Stimulated activated CD8-positive, alpha-beta memory T cell treated with anti-CD3 and anti-CD28 coated beads, Interleukin-15, amount 100 ng/mL, for 24 hours (primary cell): Measurements from ENCODE around the gene KLHDC7A.
"Not testable (repeated sequence)": the region's sequence is repeated elsewhere in the genome, so short reads cannot be mapped to it uniquely, and the experiment has no call there.

Experiments
- DNase-seq: peaks from one replicate; pipeline ENCODE4 v3.0.0-alpha.2; 2020; ENCODE audit warnings: low read depth

KLHDC7A gene

GRCh38 chr1:18480315-18481189, at the start of gene KLHDC7A:
KLHDC7A (plus strand) TSS chr1:18480930; CDS start chr1:18480982, 52 bp downstream.
- no peak for DNase-seq

DNA sequence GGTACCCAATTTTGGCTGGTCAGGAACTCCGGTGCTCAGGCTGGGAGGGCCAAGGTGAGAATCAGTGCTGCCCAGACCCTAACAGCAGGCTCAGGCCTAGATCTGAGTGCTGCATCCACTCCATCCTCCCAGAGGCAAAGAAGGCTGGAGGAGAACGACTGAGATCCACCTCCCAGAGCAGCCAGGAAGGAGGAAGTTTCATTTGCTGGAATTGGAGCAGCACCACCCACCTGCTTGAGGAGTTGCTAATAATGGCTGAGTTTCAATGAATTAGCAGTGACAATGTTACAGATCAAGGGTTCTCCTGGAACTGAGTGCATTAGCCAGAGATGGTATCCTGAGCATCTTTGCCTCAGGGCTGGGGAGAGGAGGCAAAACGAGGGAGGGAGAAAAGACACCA, 46.7 kb upstream of the KLHDC7A start:
- no peak for DNase-seq

DNA sequence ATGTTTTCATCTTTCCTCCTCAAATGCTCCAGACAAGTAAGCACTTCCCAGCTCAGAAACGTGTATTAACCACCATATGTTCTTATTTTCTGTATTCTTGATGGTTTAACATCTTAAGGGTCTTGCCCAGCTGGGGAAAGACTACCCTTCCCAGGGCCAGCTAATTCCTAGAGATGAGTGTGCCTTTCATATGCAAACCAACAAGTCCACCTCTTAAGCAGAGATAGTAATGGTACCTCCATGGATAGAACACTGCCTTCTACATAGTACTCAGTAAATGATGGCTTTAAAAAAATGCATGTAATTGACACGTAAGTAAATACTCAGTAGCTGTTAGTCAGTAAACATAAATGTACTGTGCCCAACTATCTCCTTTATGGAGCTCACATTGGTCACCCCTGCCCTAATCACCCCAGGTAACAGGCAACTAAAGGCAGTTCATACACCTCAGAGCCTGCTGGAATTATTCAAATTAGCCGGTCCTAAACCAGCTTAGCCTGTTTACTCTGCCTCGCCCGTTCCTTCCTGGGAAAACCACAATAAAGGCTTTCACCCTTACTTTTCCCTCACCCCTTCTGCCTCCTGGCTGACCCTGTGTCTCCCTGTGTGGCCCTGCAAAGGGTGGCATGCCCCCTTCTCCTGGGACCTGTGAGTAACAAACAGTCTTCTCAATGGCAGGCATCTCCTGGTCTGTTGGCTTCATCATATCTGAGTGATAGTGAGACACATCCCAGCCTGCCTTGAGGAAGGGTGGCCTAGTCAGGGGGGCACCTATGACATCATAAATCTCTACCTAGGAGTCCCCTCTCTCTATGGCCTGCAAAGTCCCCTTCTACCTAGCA, 40.1 kb upstream of the KLHDC7A start:
- no peak for DNase-seq

- no peak for DNase-seq
Measured at GRCh38 chr1:18443587-18444520, 36.9 kb upstream of the KLHDC7A start.

- DNase-seq = no peak
Measured at GRCh38 chr1:18444563-18444962, 36.2 kb upstream of the KLHDC7A start.

GRCh38 chr1:18446751-18447150, 34.0 kb upstream of the KLHDC7A start:
- DNase-seq = no peak

GRCh38 chr1:18447509-18448220, 33.1 kb upstream of the KLHDC7A start:
- DNase-seq = no peak

DNA sequence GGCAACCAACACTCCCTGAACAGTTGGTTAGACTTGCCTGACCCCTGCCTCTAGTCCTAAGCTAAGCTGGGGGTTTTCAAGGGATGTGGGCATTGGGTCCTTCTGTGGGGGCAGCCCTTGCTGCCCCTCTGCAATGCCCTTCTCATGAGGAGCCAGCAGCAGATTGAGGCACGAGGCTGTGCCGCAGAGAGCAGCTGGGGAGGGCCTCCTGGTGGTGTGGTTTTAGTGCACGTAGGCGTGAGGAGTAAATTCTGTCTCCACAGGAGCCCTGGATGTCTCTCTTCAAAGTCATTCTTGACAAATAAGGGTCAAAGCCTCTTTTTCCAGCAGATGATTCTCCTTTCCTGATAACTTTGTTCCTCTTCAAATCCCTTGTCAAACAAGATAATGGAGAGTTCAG, 31.8 kb upstream of the KLHDC7A start:
- DNase-seq = no peak

DNA sequence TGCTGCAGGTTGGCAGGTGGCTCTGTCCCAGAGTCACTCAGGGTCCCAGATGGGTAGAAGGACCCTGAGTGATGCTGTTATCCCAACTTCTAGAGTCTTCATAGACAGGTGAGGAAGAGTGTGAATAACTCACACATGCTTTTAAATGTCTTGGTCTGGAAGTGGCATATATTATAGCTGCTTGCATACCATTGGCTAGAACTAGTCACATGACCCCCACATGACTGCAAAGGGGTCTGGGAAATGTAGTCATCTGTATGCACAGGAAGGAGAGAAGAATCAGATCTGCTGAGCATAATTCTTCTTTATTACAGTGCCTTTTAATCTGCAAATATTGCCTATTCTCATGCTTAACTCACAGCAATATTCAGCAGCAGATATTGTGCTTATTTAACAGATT, 28.2 kb upstream of the KLHDC7A start:
- DNase-seq = no peak

DNA sequence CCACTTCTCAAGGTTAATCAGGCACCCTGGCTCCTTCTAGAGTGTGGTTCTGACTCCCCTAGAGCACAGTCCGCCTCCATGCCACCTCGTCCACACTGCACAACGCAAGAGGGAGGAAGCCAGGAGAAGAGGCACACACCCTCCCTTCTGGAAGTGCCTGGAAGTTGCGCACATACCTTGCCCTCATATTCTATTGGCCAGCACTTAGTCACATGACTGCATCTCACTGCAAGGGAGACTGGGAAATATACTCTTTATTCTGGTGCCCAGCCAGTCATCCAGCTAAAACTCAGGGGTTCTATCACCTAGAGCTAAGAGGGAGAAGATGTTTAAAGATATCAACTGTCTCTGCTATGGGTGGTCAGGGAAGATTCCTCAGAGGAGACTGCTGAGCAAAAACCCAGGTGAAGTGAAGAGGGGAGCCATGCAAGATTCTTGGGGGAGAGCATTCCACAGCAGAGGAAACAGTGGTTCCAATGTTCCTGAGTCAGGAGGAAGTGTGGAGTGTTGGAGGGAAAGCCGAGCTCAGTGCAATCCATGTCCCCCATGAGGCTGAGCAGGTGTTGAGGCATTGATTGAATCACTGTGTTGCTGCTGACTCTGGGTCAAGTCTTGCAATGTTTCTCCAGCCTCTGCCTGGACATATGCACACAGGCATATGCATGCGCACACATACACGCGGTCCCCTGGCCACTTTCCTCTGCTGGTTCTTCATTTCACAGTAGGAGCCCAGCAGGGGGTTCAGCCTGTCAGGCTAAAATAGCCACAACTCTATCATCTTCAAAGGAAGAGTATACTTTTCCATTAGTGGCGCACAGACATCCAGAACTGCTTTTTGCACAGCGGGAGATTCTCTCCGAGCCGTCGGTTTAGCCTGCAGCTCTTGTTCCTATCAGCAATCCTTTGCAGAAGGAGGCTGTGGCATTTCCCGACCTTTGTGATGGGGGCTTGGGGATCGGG, 22.3 kb upstream of the KLHDC7A start:
- DNase-seq = no peak

GRCh38 chr1:18461656-18462055, 19.1 kb upstream of the KLHDC7A start:
- DNase-seq = no peak

GRCh38 chr1:18462517-18462916, 18.2 kb upstream of the KLHDC7A start:
- not testable (repeated sequence) for DNase-seq

GRCh38 chr1:18463063-18463462, 17.7 kb upstream of the KLHDC7A start:
- DNase-seq = no peak

DNA sequence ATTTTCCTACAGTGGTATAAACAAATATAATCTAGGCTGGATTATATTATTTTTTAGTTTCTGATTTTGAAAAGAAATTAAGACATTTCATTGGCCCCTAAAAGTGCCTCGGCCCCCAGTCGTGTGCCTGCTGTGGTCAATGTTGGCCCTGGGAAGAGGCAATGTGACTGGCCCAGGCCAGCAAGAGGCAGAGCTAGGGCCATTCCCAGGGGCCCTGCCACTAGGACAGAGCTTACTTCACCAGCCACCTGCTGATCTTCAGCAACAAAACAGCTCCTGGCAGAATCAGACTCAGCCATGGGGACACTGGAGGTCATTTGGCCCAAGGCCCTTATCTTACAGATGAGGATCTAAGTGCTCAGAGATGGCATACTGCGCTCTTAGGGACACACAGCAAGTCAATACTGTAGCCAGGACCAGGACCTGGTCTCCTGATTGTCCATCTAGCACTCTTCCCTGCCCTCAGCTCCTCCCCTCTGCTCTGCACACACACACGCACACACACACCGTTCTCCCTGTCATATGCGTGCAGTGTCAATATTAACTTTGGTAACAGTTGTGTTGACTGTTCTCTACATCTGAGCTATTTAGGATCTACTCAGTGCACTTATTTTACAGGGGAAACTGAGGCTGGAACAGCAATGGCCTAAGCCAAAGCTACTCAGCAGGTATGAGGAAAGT, 16.6 kb upstream of the KLHDC7A start:
- DNase-seq = no peak

DNA sequence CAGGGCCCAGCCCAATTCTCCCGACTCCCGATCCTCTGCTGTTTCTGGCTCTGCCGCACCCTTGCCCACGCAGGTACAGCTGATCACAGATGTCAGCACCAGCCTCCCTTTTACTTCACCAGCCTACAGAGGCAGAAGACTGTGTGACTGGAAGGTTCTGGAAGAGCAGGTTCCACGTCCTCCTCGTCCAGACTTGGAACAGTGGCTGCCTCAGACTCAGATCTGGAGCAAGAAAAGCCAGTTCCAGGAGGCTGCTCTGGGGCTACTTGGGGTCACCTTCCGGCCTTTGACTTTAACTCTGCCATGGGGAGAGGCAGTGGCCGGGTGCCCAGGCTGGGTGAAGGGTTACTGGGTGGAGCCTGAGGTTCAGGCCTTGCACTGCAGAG, 16.1 kb upstream of the KLHDC7A start:
- DNase-seq = no peak

- no peak for DNase-seq
Measured at GRCh38 chr1:18466676-18467075, 14.1 kb upstream of the KLHDC7A start.

DNA sequence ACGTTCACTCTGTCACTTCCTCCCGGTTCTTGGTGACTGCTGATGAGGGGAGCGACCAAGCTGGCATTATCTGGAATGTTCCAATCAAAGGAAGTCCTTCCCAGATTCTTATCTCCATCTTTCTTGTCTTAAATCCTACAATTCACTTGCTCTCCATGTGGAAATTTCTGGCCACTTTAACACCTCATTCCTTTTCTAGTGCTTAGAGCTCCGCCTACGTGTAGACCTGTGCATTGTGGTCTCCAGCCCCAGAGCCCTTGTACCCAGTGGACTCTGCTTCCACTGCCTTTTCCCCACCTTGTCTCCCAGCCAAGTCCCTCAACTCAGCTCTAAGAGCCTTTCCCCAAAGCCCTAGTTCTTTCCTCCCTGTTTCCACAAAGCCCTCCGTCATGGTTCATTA, 12.2 kb upstream of the KLHDC7A start:
- no peak for DNase-seq

DNA sequence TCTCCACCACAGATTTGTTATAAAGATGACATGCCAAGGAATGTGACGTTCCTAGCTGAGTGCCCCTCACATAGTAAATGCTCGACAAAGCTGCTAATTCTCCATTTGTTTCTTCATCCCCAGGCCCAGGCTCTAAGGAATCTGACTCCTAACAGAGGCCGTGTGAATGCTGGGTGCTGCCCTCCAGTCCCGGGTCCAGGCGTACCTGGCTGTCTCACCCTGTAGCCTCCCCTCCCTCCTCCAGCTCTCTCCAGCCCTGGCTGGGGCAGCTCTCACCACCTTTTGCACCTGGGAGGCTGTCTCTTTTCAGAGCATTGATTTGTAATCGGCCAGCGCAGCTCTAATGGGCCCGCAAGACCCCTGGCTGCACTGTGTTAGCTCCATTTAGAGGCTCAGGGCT, 11.2 kb upstream of the KLHDC7A start:
- DNase-seq = no peak

GRCh38 chr1:18470671-18471355, 9.9 kb upstream of the KLHDC7A start:
- no peak for DNase-seq
